Activated CD4-positive, alpha-beta T cell treated with anti-CD3 and anti-CD28 coated beads for 36 hours (primary cell): Measurements from ENCODE around the gene TOR1AIP2. TPM values are rescaled to one million over a fixed set of nuclear protein-coding genes. Genes with fewer than 3 reads are reported as not detected.

Source experiments
- ATAC-seq: fragments of 200-7000 bp; cut with Tn5 transposase; one replicate; pipeline ENCODE4 v1.10.0; 2021; ENCODE audit warnings: mild to moderate bottlenecking, moderate library complexity
- CTCF ChIA-PET: fragments of 350-600 bp; sonication (Branson Sonifier 250); formaldehyde crosslinking; loops from one replicate; lab custom pipeline; 2021; ENCODE audit warnings: antibody characterized with exemption; lab: Charles Lee
- POLR2A ChIA-PET: fragments of 350-600 bp; sonication (Branson Sonifier 250); formaldehyde crosslinking; loops from one replicate; lab custom pipeline; 2021; ENCODE audit warnings: antibody characterized with exemption, inconsistent platforms; lab: Charles Lee
- DNase-seq: peaks from one replicate; pipeline ENCODE4 v3.0.0-alpha.2; 2020
- H3K27ac Mint-ChIP-seq: one replicate; pipeline ENCODE4 v1.8.0; 2021; ENCODE audit warnings: mixed read lengths
- H3K27me3 Mint-ChIP-seq: one replicate; pipeline ENCODE4 v1.8.0; 2021; ENCODE audit warnings: mixed read lengths
- H3K36me3 Mint-ChIP-seq: one replicate; pipeline ENCODE4 v1.8.0; 2021; ENCODE audit warnings: low read depth, mixed read lengths
- H3K4me1 Mint-ChIP-seq: one replicate; pipeline ENCODE4 v1.8.0; 2021; ENCODE audit warnings: mixed read lengths
- H3K4me3 Mint-ChIP-seq: one replicate; pipeline ENCODE4 v1.8.0; 2021; ENCODE audit warnings: mild to moderate bottlenecking, moderate library complexity, mixed read lengths
- H3K9me3 Mint-ChIP-seq: one replicate; pipeline ENCODE4 v1.8.0; 2021; ENCODE audit warnings: low read depth, mixed read lengths
- intact Hi-C, 2 experiments: fragments of 100-400 bp; cut with DNase I in 1 of 2; cut with micrococcal nuclease in 1 of 2; formaldehyde crosslinking; loops; one replicate each; pipeline versions ENCODE4 v1.14.2 to v1.15.1; 2022 to 2024; cut with DNase I, micrococcal nuclease
- total RNA-seq, 2 experiments: library from RNA; stranded (reverse); gene quantifications; one replicate each; pipeline ENCODE4 v1.2.3, GENCODE V29; 2021

The TOR1AIP2 gene
- total RNA-seq, 2 experiments from 2014 or later: 47.7 to 49.4 TPM

DNA sequence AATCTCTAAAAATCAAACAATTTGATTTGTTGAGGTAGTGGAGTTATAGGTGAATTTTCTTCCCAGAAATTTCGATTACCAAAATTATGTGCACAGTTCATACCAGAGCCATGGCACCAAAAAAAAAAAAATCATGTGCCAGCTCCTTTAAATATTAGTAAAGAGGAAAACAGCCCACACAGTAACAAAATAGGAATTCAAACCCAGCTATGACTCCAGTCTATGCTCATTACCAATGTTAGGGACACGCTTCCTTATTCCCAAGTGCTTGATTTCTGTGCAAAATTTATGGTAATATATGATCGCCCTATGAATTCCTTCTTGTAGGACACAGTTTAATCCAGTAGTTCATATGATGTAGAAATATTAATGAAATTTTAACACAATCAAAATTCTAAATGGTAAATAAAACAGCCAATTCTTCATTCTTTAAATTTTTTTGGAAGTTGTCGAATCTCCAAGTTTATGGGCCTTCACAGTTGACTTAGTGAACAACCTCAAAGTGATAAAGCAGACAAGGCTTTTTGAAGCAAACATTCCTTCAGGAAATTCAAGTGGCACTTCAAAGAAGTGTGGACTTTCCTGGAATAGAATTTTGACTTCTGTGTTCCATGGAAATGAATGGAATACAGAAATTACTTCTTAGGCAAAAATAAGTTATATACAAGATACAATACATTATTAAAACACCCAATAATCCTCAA lies 1.9 kb downstream of the TOR1AIP2 start:
- DNase-seq (no peak), ATAC-seq (no peak)
- CTCF ChIA-PET: interaction anchor here (0.8 to 1.9 kb wide), 5 partner anchors 9 to 305 kb away, joined by 3 to 8 read pairs (median 3); no protein-coding TSS in a partner anchor
- no peaks in the 10 kb centered on the region for H3K27me3 Mint-ChIP-seq
- no peaks in the 10 kb centered on the region for H3K9me3 Mint-ChIP-seq
- peaks cover 62% of the 10 kb centered on the region for H3K4me1 Mint-ChIP-seq
- no peak overlapping the region for H3K27ac Mint-ChIP-seq
- peak overlapping the region; percentile 75 for H3K4me3 Mint-ChIP-seq
- H3K36me3 Mint-ChIP-seq: peaks cover 22% of the 10 kb centered on the region
- intact Hi-C loops: no loop called here
- POLR2A ChIA-PET: no interaction called here

GRCh38 chr1:179873438-179873851 lies 4.2 kb downstream of the TOR1AIP2 start:
- no peak overlapping the region for H3K4me3 Mint-ChIP-seq
- ChIA-PET CTCF (no interaction called here), POLR2A (no interaction called here)
- DNase-seq (no peak), ATAC-seq (no peak)
- no peaks in the 10 kb centered on the region for H3K27me3 Mint-ChIP-seq
- H3K36me3 Mint-ChIP-seq: peaks cover 25% of the 10 kb centered on the region
- H3K4me1 Mint-ChIP-seq: peaks cover 47% of the 10 kb centered on the region
- no peaks in the 10 kb centered on the region for H3K9me3 Mint-ChIP-seq
- H3K27ac Mint-ChIP-seq: no peak overlapping the region
- intact Hi-C loops: no loop called here

GRCh38 chr1:179872558-179872957 lies 5.0 kb downstream of the TOR1AIP2 start:
- DNase-seq: no peak
- Mint-ChIP-seq H3K27me3 (no peaks in the 10 kb centered on the region), H3K4me1 (peaks cover 45% of the 10 kb centered on the region), H3K4me3 (no peak overlapping the region), H3K9me3 (no peaks in the 10 kb centered on the region), H3K36me3 (peaks cover 25% of the 10 kb centered on the region), H3K27ac (no peak overlapping the region)
- no peak for ATAC-seq
- ChIA-PET POLR2A (no interaction called here), CTCF (interaction anchor here (0.7 to 1.0 kb wide), 2 partner anchors 26 to 304 kb away, joined by 4 read pairs; no protein-coding TSS in a partner anchor)
- intact Hi-C loops: no loop called here

- Mint-ChIP-seq H3K4me3 (no peak overlapping the region), H3K27ac (no peak overlapping the region), H3K9me3 (no peaks in the 10 kb centered on the region), H3K27me3 (no peaks in the 10 kb centered on the region), H3K4me1 (peaks cover 44% of the 10 kb centered on the region), H3K36me3 (peaks cover 28% of the 10 kb centered on the region)
- intact Hi-C loops: no loop called here
- ATAC-seq: no peak
- no peak for DNase-seq
- CTCF ChIA-PET: interaction anchor here (0.7 to 1.0 kb wide), 2 partner anchors 27 to 305 kb away, joined by 4 read pairs; no protein-coding TSS in a partner anchor
- POLR2A ChIA-PET: no interaction called here
Measured at GRCh38 chr1:179871940-179872339, 5.7 kb downstream of the TOR1AIP2 start.

GRCh38 chr1:179870870-179871269 lies 6.7 kb downstream of the TOR1AIP2 start:
- Mint-ChIP-seq H3K4me1 (peaks cover 37% of the 10 kb centered on the region), H3K36me3 (peaks cover 26% of the 10 kb centered on the region), H3K9me3 (no peaks in the 10 kb centered on the region), H3K27me3 (no peaks in the 10 kb centered on the region), H3K27ac (no peak overlapping the region), H3K4me3 (no peak overlapping the region)
- intact Hi-C loops: no loop called here
- CTCF ChIA-PET: interaction anchor here (0.7 kb wide), 1 partner anchor 146 kb away, joined by 3 read pairs; no protein-coding TSS in a partner anchor
- DNase-seq: no peak
- ATAC-seq: no peak
- POLR2A ChIA-PET: interaction anchor here (0.7 kb wide), 1 partner anchor 253 kb away, joined by 4 read pairs; no protein-coding TSS in a partner anchor

DNA sequence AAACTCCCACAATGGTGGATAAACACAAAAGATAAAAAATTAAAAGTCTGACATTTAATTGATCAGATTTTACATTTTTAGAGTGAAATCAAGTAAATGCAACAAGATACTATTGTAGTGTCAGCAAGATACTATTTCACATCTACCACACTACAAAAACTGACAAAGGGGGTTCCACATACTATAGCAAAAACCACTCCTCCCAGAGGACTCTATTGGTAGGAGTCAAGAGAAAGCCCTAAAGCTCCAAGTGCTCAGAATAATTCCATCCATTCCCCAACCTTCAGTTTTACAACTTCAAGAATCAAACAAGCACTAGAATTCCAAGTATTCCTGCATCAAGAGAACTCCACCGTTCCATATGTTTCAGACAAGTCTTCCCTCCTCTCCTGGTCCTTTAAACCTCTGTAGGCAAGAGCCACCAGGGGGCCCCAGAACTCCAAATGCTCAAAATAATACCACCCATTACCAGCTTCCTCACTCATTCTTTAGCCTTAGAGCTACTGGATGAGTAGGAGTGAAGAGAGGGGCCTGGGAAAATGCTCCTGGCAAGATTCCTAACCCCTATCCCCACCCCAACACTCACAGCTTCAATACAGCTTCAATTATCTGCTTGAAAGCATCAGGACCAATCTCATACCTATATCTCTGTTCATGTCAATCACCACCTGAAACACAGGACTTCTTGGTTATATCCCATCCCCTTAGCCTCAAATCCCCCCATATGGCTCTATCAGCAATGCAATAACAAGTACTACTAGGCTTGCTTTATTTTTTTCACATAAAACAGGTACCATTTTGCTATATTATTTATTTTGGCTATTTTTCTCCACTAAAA lies 9.9 kb downstream of the TOR1AIP2 start:
- POLR2A ChIA-PET: interaction anchor here (0.7 to 1.0 kb wide), 2 partner anchors 15 to 312 kb away, joined by 3 read pairs; partner anchors contain the start of gene TOR1AIP1
- Mint-ChIP-seq H3K4me1 (peaks cover 17% of the 10 kb centered on the region), H3K36me3 (peaks cover 44% of the 10 kb centered on the region), H3K4me3 (no peak overlapping the region), H3K9me3 (no peaks in the 10 kb centered on the region), H3K27me3 (no peaks in the 10 kb centered on the region), H3K27ac (no peak overlapping the region)
- intact Hi-C loops: loop anchor here (1.0 kb wide), 2 partner anchors 311 to 312 kb away; no protein-coding TSS in a partner anchor
- DNase-seq (peak; percentile 69), ATAC-seq (peak; percentile 80)
- CTCF ChIA-PET: interaction anchor here (0.6 to 5.0 kb wide), 21 partner anchors 8 to 339 kb away, joined by 3 to 43 read pairs (median 3); partner anchors contain the start of genes CEP350 and TOR1AIP1

- intact Hi-C loops: loop anchor here (1.0 kb wide), 2 partner anchors 312 to 313 kb away; no protein-coding TSS in a partner anchor
- Mint-ChIP-seq H3K4me1 (peaks cover 7% of the 10 kb centered on the region), H3K9me3 (no peaks in the 10 kb centered on the region), H3K27ac (no peak overlapping the region), H3K36me3 (peaks cover 38% of the 10 kb centered on the region), H3K4me3 (no peak overlapping the region), H3K27me3 (no peaks in the 10 kb centered on the region)
- ChIA-PET POLR2A (no interaction called here), CTCF (interaction anchor here (0.9 to 5.0 kb wide), 12 partner anchors 9 to 313 kb away, joined by 3 to 43 read pairs (median 4); partner anchors contain the start of gene TOR1AIP1)
- no peak for ATAC-seq
- DNase-seq: no peak
Measured at GRCh38 chr1:179866616-179867015, 11.0 kb downstream of the TOR1AIP2 start.

DNA sequence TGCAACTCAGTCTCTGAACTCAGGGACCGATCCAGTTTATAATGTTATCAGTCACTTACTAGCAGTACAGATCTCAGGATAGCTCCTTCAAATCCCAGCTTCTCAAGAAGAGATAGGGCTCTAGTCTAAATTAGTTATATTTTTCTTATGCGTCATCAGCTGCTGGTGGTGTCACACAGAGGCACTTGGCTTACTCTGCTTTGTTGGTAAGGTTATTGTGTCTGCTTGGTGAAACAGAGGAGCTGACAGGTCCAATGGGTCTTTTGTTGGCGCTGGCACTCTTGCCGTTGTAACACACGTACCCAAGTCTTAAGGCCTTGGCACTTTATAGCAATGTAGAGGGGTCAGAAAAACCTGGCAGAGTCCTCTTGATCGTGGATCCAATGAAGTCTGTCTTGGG lies 12.2 kb downstream of the TOR1AIP2 start:
- intact Hi-C loops: no loop called here
- POLR2A ChIA-PET: no interaction called here

GRCh38 chr1:179860652-179861051 lies 17.0 kb downstream of the TOR1AIP2 start:
- POLR2A ChIA-PET: interaction anchor here (0.5 kb wide), 1 partner anchor 46 kb away, joined by 6 read pairs; no protein-coding TSS in a partner anchor
- ATAC-seq (no peak), DNase-seq (no peak)
- no peaks in the 10 kb centered on the region for H3K27me3 Mint-ChIP-seq
- intact Hi-C loops: no loop called here
- peaks cover 27% of the 10 kb centered on the region for H3K36me3 Mint-ChIP-seq
- H3K4me1 Mint-ChIP-seq: no peaks in the 10 kb centered on the region
- CTCF ChIA-PET: interaction anchor here (0.7 to 1.7 kb wide), 2 partner anchors 46 to 227 kb away, joined by 3 to 5 read pairs; no protein-coding TSS in a partner anchor
- no peak overlapping the region for H3K27ac Mint-ChIP-seq
- H3K4me3 Mint-ChIP-seq: no peak overlapping the region
- no peaks in the 10 kb centered on the region for H3K9me3 Mint-ChIP-seq

More for the DNA sequence above, 12.2 kb downstream of the TOR1AIP2 start:
- DNase-seq: no peak
- H3K9me3 Mint-ChIP-seq: no peaks in the 10 kb centered on the region
- CTCF ChIA-PET: interaction anchor here (0.8 to 5.0 kb wide), 6 partner anchors 10 to 314 kb away, joined by 3 to 43 read pairs (median 4); no protein-coding TSS in a partner anchor
- H3K27me3 Mint-ChIP-seq: no peaks in the 10 kb centered on the region
- H3K36me3 Mint-ChIP-seq: peaks cover 39% of the 10 kb centered on the region
- H3K4me3 Mint-ChIP-seq: no peak overlapping the region
- no peak overlapping the region for H3K27ac Mint-ChIP-seq
- peaks cover 4% of the 10 kb centered on the region for H3K4me1 Mint-ChIP-seq
- no peak for ATAC-seq

DNA sequence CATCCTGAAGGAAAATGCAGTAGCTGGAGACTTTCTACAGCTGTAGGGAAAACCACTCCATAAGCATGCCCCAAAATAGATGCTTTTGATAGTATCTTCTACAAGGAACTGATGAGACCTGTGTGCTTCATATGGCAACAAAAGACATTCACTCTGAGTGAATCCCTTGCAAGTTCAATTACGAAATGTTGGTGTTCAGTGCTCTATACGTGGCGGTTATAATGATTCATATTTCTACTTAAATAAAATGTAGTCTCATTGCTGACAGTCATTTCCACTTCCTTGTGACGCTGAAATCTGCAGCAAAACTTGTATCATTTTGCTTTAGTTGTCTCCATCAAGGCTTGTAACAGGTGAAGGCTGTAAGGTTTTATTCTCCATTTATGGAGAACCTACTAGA lies 20.6 kb downstream of the TOR1AIP2 start:
- H3K4me1 Mint-ChIP-seq: peaks cover 2% of the 10 kb centered on the region
- ATAC-seq (no peak), DNase-seq (no peak)
- H3K4me3 Mint-ChIP-seq: no peak overlapping the region
- H3K36me3 Mint-ChIP-seq: peaks cover 11% of the 10 kb centered on the region
- ChIA-PET CTCF (no interaction called here), POLR2A (no interaction called here)
- intact Hi-C loops: no loop called here
- H3K27ac Mint-ChIP-seq: no peak overlapping the region
- H3K27me3 Mint-ChIP-seq: no peaks in the 10 kb centered on the region
- no peaks in the 10 kb centered on the region for H3K9me3 Mint-ChIP-seq

- Mint-ChIP-seq H3K9me3 (no peaks in the 10 kb centered on the region), H3K36me3 (peaks cover 11% of the 10 kb centered on the region), H3K4me3 (no peak overlapping the region), H3K27me3 (no peaks in the 10 kb centered on the region), H3K4me1 (peaks cover 2% of the 10 kb centered on the region), H3K27ac (no peak overlapping the region)
- no peak for DNase-seq
- intact Hi-C loops: no loop called here
- ChIA-PET CTCF (no interaction called here), POLR2A (no interaction called here)
- ATAC-seq: no peak
Measured at GRCh38 chr1:179856296-179856695, 21.3 kb downstream of the TOR1AIP2 start.
